Esophagus squamous epithelium (tissue), 4 donors: ENCODE data around the gene SIX5.

Experiments
- POLR2A ChIP-seq, 4 donors: fragments of 450-650 bp; IDR thresholded peaks; one replicate each; pipeline ENCODE4 v1.6.1; 2017; ENCODE audit warnings: antibody characterized with exemption in 4 of 4, mild to moderate bottlenecking in 4 of 4, moderate library complexity in 3 of 4
- TF ChIP-seq, protein P1 (sequence below), 6 experiments: fragments of 450-650 bp in 4 of 6; fragments of 200-600 bp in 2 of 6; sonication (generic) in 2 of 6; IDR thresholded peaks; one replicate each; pipeline ENCODE4 v1.5.1; 2016 to 2019; ENCODE audit warnings: antibody characterized with exemption in 6 of 6, mild to moderate bottlenecking in 4 of 6, moderate library complexity in 4 of 6

- TF ChIP-seq POLR2A (IDR thresholded peaks at IDR 0.05), result no peak
- TF ChIP-seq, protein P1, sequence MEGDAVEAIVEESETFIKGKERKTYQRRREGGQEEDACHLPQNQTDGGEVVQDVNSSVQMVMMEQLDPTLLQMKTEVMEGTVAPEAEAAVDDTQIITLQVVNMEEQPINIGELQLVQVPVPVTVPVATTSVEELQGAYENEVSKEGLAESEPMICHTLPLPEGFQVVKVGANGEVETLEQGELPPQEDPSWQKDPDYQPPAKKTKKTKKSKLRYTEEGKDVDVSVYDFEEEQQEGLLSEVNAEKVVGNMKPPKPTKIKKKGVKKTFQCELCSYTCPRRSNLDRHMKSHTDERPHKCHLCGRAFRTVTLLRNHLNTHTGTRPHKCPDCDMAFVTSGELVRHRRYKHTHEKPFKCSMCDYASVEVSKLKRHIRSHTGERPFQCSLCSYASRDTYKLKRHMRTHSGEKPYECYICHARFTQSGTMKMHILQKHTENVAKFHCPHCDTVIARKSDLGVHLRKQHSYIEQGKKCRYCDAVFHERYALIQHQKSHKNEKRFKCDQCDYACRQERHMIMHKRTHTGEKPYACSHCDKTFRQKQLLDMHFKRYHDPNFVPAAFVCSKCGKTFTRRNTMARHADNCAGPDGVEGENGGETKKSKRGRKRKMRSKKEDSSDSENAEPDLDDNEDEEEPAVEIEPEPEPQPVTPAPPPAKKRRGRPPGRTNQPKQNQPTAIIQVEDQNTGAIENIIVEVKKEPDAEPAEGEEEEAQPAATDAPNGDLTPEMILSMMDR (IDR thresholded peaks at IDR 0.05), result no peak
Observed at GRCh38 chr19:45715139-45715538, 53.9 kb downstream of the SIX5 start.
